GM13976 (cell line): Measurements from ENCODE around the gene CARD10.

Experiments
- DNase-seq: peaks from one replicate; pipeline ENCODE4 v3.0.0; 2012; ENCODE audit warnings: low spot score
- in situ Hi-C: fragments of 300-500 bp; cut with MboI; formaldehyde crosslinking; loops from one replicate; pipeline ENCODE4 v1.12.0; 2022; ENCODE audit warnings: low sequenced_read_pairs, mixed read lengths, inconsistent platforms; ENCODE audit not compliant: unreplicated experiment
- TF ChIP-seq, protein P1 (sequence below): IDR thresholded peaks from 2 replicates; pipeline ENCODE4 v1.5.1; 2012; ENCODE audit warnings: borderline replicate concordance, mild to moderate bottlenecking; ENCODE audit not compliant: insufficient read depth; ENCODE audit errors: extremely low read depth, missing control alignments, control extremely low read depth

The CARD10 gene

DNA sequence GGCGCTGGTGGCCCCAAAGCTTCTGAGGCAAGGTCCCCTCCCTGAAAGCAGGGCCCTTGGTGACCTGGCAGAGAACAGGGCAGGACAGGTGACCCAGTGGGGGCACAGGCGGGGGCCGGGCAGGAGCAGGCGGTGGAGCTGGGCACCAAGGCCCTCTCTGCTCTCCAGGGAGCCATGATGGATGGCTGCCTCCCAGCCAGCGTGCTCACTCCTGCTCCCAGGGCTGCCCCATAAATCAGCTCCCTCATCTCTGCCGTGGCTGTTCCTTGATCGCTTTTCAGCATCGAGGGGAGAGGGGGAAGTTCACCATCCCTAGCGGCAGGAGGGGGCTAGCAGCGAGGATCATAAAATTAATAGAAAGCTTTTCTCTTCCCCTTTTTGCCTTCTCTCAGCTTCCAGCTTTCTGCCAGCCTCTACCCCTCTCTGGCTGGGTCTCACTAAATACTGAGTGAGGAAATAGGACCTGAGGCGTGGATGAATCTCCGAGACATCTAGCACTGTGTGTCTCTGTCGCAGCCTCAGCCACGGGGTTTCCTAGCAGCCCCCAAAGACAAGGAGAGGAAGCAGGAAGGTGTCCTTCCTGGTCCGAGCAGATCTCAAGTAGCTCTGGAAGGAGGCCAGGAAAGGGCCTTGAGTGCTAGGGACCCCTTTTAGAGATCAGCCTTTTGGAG lies 69.7 kb downstream of the CARD10 start:
- no peak for DNase-seq
- in situ Hi-C loops = no loop called here
- TF ChIP-seq, protein P1, sequence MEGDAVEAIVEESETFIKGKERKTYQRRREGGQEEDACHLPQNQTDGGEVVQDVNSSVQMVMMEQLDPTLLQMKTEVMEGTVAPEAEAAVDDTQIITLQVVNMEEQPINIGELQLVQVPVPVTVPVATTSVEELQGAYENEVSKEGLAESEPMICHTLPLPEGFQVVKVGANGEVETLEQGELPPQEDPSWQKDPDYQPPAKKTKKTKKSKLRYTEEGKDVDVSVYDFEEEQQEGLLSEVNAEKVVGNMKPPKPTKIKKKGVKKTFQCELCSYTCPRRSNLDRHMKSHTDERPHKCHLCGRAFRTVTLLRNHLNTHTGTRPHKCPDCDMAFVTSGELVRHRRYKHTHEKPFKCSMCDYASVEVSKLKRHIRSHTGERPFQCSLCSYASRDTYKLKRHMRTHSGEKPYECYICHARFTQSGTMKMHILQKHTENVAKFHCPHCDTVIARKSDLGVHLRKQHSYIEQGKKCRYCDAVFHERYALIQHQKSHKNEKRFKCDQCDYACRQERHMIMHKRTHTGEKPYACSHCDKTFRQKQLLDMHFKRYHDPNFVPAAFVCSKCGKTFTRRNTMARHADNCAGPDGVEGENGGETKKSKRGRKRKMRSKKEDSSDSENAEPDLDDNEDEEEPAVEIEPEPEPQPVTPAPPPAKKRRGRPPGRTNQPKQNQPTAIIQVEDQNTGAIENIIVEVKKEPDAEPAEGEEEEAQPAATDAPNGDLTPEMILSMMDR = no peak

DNA sequence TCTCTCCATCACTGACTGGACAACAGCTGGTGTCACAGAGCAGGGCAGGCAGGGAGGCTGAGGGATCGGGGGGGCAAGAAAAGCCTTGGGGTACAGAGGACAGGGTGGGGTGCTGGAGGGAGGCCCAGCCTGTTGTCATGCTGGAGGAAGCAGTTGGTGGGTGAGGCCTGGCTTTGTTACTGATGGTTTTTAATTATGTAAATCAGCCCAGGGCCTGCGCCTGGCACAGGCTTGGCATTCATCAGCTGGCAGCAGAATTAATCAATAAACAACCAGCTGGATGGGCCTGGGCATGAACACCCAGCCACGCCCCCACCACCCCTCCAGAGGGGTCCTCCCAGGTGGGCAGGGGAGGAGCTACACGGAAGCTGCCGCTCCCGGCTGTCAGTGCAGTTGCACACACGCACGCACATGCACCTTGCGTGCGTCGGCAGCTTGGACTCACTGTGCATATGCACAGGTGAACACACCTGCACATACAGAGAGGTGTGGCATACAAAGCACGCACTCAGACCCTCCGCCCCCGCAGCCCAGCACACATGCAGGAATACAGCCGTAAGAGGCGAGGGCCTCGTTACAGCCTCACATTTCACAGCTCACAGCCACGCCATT lies 70.6 kb downstream of the CARD10 start:
- in situ Hi-C loops = no loop called here
- TF ChIP-seq, protein P1 = no peak
- no peak for DNase-seq

DNA sequence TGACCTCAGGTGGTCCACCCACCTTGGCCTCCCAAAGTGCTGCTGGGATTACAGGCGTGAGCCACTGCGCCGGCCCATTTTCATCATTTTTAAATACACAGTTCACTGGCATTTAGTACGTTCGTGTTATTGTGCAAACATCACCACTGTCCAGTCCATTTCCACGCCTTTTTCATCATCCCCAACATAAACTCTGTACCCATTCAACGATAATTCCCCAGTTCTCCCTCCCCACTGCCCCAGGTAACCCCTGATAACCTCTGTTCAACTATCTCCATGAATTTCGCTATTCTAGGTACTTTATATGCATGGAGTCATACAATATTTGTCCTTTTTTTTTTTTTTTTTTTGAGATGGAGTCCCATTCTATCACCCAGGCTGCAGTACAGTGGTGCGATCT lies 73.7 kb downstream of the CARD10 start:
- TF ChIP-seq, protein P1 = no peak
- no peak for DNase-seq
- in situ Hi-C loops = no loop called here

DNA sequence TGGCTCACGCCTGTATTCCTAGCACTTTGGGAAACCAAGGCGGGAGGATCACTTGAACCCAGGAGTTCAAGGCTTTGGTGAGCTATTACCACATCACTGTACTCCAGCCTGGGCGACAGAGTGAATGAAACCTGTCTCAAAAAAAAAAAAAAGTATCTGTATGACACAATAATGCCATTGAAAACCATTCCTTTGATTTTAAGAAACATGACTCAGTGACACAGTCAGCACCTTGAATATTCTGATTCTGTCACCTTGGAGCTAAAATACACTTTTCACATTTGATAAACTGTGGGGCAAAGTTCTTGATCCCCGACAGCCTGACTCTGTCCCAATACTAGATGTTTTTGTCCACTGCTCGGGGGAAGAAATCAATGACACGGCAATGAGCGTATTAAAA lies 75.2 kb downstream of the CARD10 start:
- in situ Hi-C loops = no loop called here
- no peak for DNase-seq
- TF ChIP-seq, protein P1 = no peak

DNA sequence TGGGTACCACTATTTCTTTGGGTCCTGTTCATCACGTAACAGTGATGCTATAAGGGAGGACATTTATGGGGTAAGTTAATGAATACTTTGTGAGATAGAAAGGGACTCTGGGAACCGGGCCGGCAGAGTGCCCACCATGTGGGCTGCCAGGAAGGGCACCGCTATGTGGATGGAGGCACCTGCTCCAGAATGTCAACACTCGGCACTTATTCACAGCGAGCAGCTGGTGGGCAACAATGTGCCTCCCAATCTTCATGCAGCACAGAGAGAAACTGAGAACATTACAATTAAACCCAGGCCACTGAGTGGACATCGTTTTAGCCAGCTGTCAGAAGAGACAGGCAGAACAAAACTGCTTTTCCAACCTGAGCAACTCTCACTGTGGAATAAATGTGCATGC lies 76.1 kb downstream of the CARD10 start:
- in situ Hi-C loops = no loop called here
- TF ChIP-seq, protein P1 = no peak
- DNase-seq = no peak

DNA sequence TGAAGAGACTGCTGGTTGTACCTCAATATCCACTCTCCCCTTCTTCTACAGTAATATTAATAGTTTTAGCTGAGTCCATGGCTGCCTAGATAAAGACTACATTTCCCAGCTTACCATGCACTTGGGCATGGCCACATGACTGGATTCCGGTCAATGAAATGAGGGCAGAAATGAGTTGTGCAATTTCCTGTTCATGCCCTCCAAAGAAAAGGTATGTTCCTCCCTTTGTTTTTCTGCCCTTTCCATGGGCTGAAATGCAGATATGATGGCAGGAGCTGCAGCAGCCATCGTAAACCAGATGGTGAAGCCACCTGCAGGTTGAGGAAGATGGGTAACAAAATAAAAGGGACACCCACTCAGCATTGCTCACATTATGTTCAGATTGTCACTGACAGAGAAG lies 76.7 kb downstream of the CARD10 start:
- TF ChIP-seq, protein P1 = no peak
- no peak for DNase-seq
- in situ Hi-C loops = no loop called here
